BLaER1 treated with 17β-estradiol and CSF1 and Interleukin-3, amounts not matched to agents 10 nM and 100 nM (cell line): ENCODE data around the gene DLL3.
A peak's percentile ranks its signal among the peaks of the same experiment; 100 is the strongest.
"Not testable (repeated sequence)": the region's sequence is repeated elsewhere in the genome, so short reads cannot be mapped to it uniquely, and the experiment has no call there.

Experiments
- H3K27ac ChIP-seq, 11 experiments: shearing (Covaris generic); formaldehyde crosslinking; 2 replicates each; pipeline ENCODE4 v1.8.1; 2022
- H3K27me3 ChIP-seq, 11 experiments: shearing (Covaris generic); formaldehyde crosslinking; 2 replicates each; pipeline ENCODE4 v1.8.1; 2022
- H3K36me3 ChIP-seq, 11 experiments: shearing (Covaris generic); formaldehyde crosslinking; 2 replicates each; pipeline ENCODE4 v1.8.1; 2022
- H3K4me1 ChIP-seq, 10 experiments: shearing (Covaris generic); formaldehyde crosslinking; 2 replicates each; pipeline ENCODE4 v1.8.1; 2022
- H3K4me2 ChIP-seq, 11 experiments: shearing (Covaris generic); formaldehyde crosslinking; 2 replicates each; pipeline ENCODE4 v1.8.1; 2022
- H3K4me3 ChIP-seq, 10 experiments: shearing (Covaris generic); formaldehyde crosslinking; 2 replicates each; pipeline ENCODE4 v1.8.1; 2022
- H3K9ac ChIP-seq, 11 experiments: shearing (Covaris generic); formaldehyde crosslinking; 2 replicates each; pipeline ENCODE4 v1.8.1; 2022
- H3K9me3 ChIP-seq, 11 experiments: shearing (Covaris generic); formaldehyde crosslinking; replicated peaks in 1 of 11; 2 replicates each; pipeline ENCODE4 v1.8.1; 2022
- H4K20me1 ChIP-seq, 11 experiments: shearing (Covaris generic); formaldehyde crosslinking; 2 replicates each; pipeline ENCODE4 v1.8.1; 2022
- Cebpa-rat ChIP-seq, 11 experiments: shearing (Covaris generic); IDR thresholded peaks; 2 replicates each; pipeline ENCODE4 v1.8.1; 2022

The DLL3 gene, protein sequence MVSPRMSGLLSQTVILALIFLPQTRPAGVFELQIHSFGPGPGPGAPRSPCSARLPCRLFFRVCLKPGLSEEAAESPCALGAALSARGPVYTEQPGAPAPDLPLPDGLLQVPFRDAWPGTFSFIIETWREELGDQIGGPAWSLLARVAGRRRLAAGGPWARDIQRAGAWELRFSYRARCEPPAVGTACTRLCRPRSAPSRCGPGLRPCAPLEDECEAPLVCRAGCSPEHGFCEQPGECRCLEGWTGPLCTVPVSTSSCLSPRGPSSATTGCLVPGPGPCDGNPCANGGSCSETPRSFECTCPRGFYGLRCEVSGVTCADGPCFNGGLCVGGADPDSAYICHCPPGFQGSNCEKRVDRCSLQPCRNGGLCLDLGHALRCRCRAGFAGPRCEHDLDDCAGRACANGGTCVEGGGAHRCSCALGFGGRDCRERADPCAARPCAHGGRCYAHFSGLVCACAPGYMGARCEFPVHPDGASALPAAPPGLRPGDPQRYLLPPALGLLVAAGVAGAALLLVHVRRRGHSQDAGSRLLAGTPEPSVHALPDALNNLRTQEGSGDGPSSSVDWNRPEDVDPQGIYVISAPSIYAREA

DNA sequence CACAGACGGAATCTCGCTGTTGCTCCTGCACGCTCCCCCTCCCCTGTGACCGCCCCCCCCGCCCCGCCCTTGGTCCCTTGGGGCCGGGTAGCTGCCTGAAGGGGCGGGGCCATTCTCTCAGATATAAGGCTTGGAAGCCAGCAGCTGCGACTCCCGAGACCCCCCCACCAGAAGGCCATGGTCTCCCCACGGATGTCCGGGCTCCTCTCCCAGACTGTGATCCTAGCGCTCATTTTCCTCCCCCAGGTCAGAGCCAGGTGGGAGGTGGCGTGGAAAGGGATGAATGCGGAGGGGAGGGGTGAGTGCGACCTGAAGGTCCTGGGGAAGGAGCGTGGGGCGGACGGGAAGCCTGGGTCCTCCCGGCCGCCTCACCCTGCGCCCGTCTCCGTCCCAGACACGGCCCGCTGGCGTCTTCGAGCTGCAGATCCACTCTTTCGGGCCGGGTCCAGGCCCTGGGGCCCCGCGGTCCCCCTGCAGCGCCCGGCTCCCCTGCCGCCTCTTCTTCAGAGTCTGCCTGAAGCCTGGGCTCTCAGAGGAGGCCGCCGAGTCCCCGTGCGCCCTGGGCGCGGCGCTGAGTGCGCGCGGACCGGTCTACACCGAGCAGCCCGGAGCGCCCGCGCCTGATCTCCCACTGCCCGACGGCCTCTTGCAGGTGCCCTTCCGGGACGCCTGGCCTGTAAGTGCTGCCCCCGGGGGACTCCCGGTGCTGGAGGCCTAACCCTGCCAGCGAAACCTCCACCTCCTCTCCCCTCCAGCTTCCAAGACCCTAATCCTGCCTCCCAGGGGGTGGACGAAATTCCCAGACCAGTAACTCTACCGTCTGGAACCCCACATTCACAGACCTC, at the start of gene DLL3:
Gene DLL3 (plus strand): TSS at position 150 of the 845 bp plus-strand sequence. CDS start 28 bp downstream, at position 178.
- peak within 1 kb of the TSS in 7 of 11 experiments; percentile 28 to 66 (median 43); a peak in 13 of 22 replicates for H3K27ac ChIP-seq
- H3K27me3 ChIP-seq = peaks cover 3 to 23% (median 10%) of the 10 kb centered on the region in 11 experiments; a peak in 14 of 22 replicates
- H3K9ac ChIP-seq = peak within 1 kb of the TSS in 10 of 11 experiments; percentile 48 to 81 (median 68); a peak in 20 of 22 replicates
- TF ChIP-seq Cebpa-rat (IDR thresholded peaks at IDR 0.05) = no peak
- H3K4me3 ChIP-seq = peak within 1 kb of the TSS; percentile 50 to 75 (median 68)
- peaks cover 0 to 2% (median 0%) of the 10 kb centered on the region in 11 experiments; a peak in 1 of 22 replicates for H3K36me3 ChIP-seq
- H3K4me2 ChIP-seq = peak within 1 kb of the TSS; percentile 91 to 100 (median 97)
- peaks cover 6 to 42% (median 25%) of the 10 kb centered on the region in 10 experiments; a peak in 18 of 20 replicates for H3K4me1 ChIP-seq
- H3K9me3 ChIP-seq = no peaks in the 10 kb centered on the region
- H4K20me1 ChIP-seq = peaks cover 0 to 4% (median 0%) of the 10 kb centered on the region in 11 experiments; a peak in 1 of 22 replicates

DNA sequence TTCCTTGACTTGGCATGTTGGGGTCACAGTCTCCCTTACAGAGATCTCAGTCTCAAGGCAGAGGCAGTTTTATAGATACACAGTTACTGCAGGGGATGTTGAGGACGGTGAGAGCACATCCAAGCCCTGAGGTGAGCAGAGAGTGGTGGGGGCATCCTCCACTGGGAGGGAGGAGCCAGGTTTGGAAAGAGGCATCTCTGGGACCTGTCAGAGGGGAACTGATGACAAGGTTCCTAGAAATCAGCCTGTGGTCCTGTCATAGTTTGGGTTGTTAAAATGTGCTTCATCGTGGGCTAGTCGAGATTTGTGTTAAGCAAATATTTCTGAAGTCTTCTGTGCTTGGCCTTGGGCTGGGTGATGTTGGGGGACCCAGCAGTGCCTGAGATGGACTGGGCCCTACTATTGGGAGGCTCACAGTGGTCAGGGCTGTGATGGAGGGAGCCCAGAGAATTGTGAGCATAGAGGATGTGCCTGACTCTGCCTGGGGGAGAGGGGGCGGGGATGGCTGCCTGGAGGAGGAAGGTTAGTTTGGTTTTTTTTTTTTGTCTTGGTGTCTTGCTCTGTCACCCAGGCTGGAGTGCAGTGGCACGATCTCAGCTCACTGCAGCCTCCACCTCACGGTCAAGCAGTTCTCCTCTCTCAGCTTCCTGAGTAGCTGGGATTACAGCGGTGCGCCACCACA, 49.5 kb upstream of the DLL3 start:
- H3K4me1 ChIP-seq = peaks cover 37 to 50% (median 43%) of the 10 kb centered on the region in 10 experiments
- H4K20me1 ChIP-seq = peaks cover 71 to 88% (median 79%) of the 10 kb centered on the region in 11 experiments
- H3K4me3 ChIP-seq = no peak overlapping the region
- no peak for TF ChIP-seq Cebpa-rat (IDR thresholded peaks at IDR 0.05)
- H3K36me3 ChIP-seq = peaks cover 45 to 78% (median 73%) of the 10 kb centered on the region in 11 experiments
- no peaks in the 10 kb centered on the region for H3K27me3 ChIP-seq
- peak overlapping the region in 3 of 11 experiments; percentile 7 to 37 (median 7); a peak in 2 of 22 replicates for H3K27ac ChIP-seq
- peak overlapping the region in 9 of 11 experiments; percentile 5 to 98 (median 89); a peak in 13 of 22 replicates for H3K4me2 ChIP-seq
- no peaks in the 10 kb centered on the region for H3K9me3 ChIP-seq
- peak overlapping the region in 7 of 11 experiments; percentile 14 to 44 (median 25); a peak in 7 of 22 replicates for H3K9ac ChIP-seq

DNA sequence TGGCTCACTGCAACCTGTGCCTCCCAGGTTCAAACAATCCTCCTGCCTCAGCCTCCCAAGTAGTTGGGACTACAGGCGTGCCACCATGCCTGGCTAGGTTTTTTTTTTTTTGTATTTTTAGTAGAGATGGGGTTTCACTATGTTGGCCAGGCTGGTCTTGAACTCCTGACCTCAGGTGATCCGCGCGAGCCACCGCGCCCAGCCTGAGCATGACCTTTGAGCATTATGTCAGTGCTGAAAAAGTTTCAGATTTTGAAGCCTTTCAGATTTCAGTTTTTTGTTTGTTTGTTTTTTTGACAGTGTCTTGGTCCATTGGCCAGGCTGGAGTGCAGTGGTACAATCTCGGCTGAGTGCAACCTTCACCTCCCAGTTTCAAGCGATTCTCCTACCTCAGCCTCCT, 47.5 kb upstream of the DLL3 start:
- not testable (repeated sequence) for H3K9ac ChIP-seq, H3K4me2 ChIP-seq, H3K9me3 ChIP-seq, H3K27ac ChIP-seq, H3K4me3 ChIP-seq, H3K27me3 ChIP-seq
- Histone ChIP-seq H3K4me1 (peaks cover 30 to 47% (median 40%) of the 10 kb centered on the region in 10 experiments), H3K36me3 (peaks cover 63 to 97% (median 93%) of the 10 kb centered on the region in 11 experiments), H4K20me1 (peaks cover 86 to 100% (median 98%) of the 10 kb centered on the region in 11 experiments)

DNA sequence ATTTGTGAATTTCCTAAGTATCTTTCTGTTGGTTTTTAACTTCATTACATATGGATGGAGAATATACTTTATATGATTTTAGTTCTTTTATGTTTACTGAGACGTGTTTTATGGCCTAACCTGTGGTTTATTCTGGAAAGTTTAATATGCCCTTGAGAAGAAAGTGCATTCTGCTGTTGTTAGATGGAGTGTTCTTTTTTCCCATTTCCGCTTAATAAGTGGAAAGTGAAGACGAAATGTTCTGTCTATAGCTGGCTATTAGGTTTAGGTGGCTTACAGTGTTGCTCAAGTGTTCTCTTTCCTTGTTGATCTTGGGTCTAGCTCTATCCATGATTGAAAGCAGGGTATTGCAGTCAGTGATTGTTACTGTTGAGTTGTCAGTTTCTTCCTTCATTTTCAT, 35.3 kb upstream of the DLL3 start:
- H3K4me2 ChIP-seq = no peak overlapping the region
- peaks cover 97 to 100% (median 99%) of the 10 kb centered on the region in 11 experiments for H3K36me3 ChIP-seq
- no peak overlapping the region; a peak in 1 of 22 replicates for H3K9ac ChIP-seq
- no peak for TF ChIP-seq Cebpa-rat (IDR thresholded peaks at IDR 0.05)
- no peaks in the 10 kb centered on the region for H3K9me3 ChIP-seq
- no peak overlapping the region for H3K27ac ChIP-seq
- H3K4me3 ChIP-seq = no peak overlapping the region
- peaks cover 25 to 98% (median 66%) of the 10 kb centered on the region in 11 experiments; a peak in 20 of 22 replicates for H4K20me1 ChIP-seq
- H3K4me1 ChIP-seq = peaks cover 0 to 32% (median 23%) of the 10 kb centered on the region in 10 experiments; a peak in 16 of 20 replicates
- no peaks in the 10 kb centered on the region for H3K27me3 ChIP-seq

DNA sequence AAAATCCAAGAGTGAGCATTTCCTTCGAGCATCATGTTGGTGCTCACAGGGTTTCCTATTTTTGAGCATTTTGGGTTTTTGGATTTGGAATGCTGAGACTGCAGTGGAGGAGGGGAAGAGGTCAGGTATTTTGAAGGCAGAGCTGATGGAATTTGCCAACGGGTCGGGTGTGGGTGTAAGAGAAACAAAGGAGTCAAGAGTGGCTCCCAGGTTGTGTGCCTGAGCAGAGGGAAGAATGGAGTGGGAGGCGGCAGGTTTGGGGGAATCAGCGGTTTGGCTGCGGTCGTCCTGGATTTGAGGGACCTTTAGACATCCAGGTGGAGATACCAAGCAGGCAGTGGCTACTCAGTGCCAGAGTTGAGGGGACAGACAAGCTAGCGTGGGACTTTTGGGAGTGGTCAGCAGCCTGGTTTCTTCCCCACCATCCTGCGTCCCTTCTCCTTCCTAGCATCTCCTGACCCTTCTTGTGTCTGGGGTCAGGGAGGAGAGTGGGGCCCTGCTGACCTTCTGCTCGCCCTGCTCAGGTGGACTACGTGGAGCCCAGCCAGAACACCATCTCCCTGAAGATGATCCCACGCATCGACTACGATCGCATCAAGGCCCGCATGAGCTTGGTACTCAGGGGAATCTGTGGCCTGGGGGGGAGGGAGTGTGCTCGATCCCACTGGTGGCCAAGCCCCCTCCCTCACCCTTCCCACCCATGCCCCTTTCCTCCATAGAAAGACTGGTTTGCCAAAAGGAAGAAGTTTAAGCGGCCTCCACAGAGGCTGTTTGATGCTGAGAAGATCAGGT, 32.6 kb upstream of the DLL3 start:
- Histone ChIP-seq H3K36me3 (peaks cover 97 to 100% (median 99%) of the 10 kb centered on the region in 11 experiments), H3K9ac (peak overlapping the region in 1 of 11 experiments; percentile 15; a peak in 1 of 22 replicates), H4K20me1 (peaks cover 25 to 99% (median 70%) of the 10 kb centered on the region in 11 experiments; a peak in 20 of 22 replicates), H3K4me2 (0 out of 22 replicates have a peak overlapping the region, but pooled peaks of 1 of the 11 experiments have one; percentile 55), H3K27me3 (no peaks in the 10 kb centered on the region), H3K4me1 (peaks cover 0 to 41% (median 29%) of the 10 kb centered on the region in 10 experiments; a peak in 16 of 20 replicates), H3K4me3 (no peak overlapping the region), H3K27ac (no peak overlapping the region), H3K9me3 (no peaks in the 10 kb centered on the region)
- TF ChIP-seq Cebpa-rat (IDR thresholded peaks at IDR 0.05) = no peak

DNA sequence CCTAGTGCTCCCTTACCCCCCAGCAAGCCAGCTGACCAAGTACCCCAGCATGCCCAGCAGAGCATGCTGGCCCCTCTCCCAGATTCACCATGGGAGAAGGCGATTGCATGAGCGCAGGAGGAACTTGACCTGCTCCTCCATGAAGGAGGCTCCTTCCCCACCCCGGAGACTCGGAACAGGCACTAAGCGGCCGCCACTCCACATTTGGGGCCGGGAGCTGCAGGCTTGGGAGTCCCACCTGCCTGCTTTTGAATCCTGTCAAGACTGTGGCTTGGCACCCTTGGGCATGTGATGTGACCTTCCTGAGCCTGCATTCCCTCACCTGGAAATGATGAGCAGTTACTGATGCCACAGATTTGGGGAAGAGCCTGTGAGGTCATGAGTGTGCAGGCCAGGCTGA, 30.8 kb upstream of the DLL3 start:
- no peak for TF ChIP-seq Cebpa-rat (IDR thresholded peaks at IDR 0.05)
- no peaks in the 10 kb centered on the region for H3K27me3 ChIP-seq
- H3K4me3 ChIP-seq = no peak overlapping the region
- peaks cover 0 to 48% (median 29%) of the 10 kb centered on the region in 10 experiments; a peak in 16 of 20 replicates for H3K4me1 ChIP-seq
- H3K27ac ChIP-seq = no peak overlapping the region
- H4K20me1 ChIP-seq = peaks cover 25 to 100% (median 79%) of the 10 kb centered on the region in 11 experiments; a peak in 20 of 22 replicates
- peaks cover 98 to 100% (median 100%) of the 10 kb centered on the region in 11 experiments for H3K36me3 ChIP-seq
- peak overlapping the region in 8 of 11 experiments; percentile 33 to 72 (median 59); a peak in 15 of 22 replicates for H3K4me2 ChIP-seq
- no peaks in the 10 kb centered on the region for H3K9me3 ChIP-seq
- peak overlapping the region in 3 of 11 experiments; percentile 0 to 48 (median 24); a peak in 5 of 22 replicates for H3K9ac ChIP-seq

DNA sequence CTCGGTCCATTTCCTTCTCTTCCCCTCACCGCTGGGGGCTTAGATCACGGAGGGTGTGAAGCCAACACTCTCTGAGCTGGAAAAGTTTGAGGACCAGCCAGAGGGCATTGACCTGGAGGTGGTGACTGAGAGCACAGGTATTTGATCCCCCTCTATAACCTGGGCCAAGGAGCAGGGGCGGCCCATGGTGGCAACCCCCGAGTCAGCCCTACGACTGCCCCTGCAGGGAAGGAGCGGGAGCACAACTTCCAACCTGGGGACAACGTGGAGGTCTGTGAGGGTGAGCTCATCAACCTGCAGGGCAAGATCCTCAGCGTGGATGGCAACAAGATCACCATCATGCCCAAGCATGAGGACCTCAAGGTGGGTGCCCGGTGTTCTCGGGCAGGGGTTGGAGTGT, 29.7 kb upstream of the DLL3 start:
- Histone ChIP-seq H3K27me3 (no peaks in the 10 kb centered on the region), H3K4me2 (peak overlapping the region in 8 of 11 experiments; percentile 33 to 72 (median 59); a peak in 13 of 22 replicates), H3K4me3 (no peak overlapping the region), H3K9ac (peak overlapping the region in 5 of 11 experiments; percentile 0 to 48 (median 21); a peak in 3 of 22 replicates), H3K36me3 (peaks cover 100% of the 10 kb centered on the region in 11 experiments), H3K4me1 (peaks cover 0 to 48% (median 29%) of the 10 kb centered on the region in 10 experiments; a peak in 16 of 20 replicates), H4K20me1 (peaks cover 24 to 100% (median 79%) of the 10 kb centered on the region in 11 experiments; a peak in 20 of 22 replicates), H3K27ac (peak overlapping the region in 4 of 11 experiments; percentile 19 to 38 (median 32); a peak in 3 of 22 replicates), H3K9me3 (no peaks in the 10 kb centered on the region)
- TF ChIP-seq Cebpa-rat (IDR thresholded peaks at IDR 0.05) = no peak
